Measurements from ENCODE around the gene SERP2. TPM values are rescaled to one million over a fixed set of nuclear protein-coding genes. Genes with fewer than 3 reads are reported as not detected.

The SERP2 gene
- total and polyA plus RNA-seq, 4 donors = 3.4 to 13.4 (median 8.3) TPM

- Histone ChIP-seq H3K27me3 (ENCODE audit: control insufficient read depth in 1 of 2, insufficient read depth in 2 of 2, low read length in 1 of 2) (no peaks in the 10 kb centered on the region), H3K36me3 (ENCODE audit: control insufficient read depth in 1 of 2, insufficient read depth in 2 of 2, low read length in 1 of 2) (no peaks in the 10 kb centered on the region), H3K4me3 (ENCODE audit: low read length in 2 of 2) (no peak overlapping the region), H3K27ac (ENCODE audit: low read depth in 1 of 2, low read length in 2 of 2) (no peak overlapping the region), H3K4me1 (ENCODE audit: control insufficient read depth in 1 of 2, insufficient read depth in 2 of 2, low read length in 2 of 2) (no peaks in the 10 kb centered on the region), H3K9me3 (ENCODE audit: control insufficient read depth, low read length) (no peaks in the 10 kb centered on the region)
- ATAC-seq (ENCODE audit: low FRiP score) = no peak
- 77% methylated on average over 3 of the region's 3 CpGs for WGBS, 2 donors
- no peak for DNase-seq
- intact Hi-C loops (cut with DNase I) = no loop called here
These were observed 4.7 kb downstream of the SERP2 start for GRCh38 chr13:44378277-44378676.

GRCh38 chr13:44379885-44380284 lies 6.3 kb downstream of the SERP2 start:
- ATAC-seq (ENCODE audit: low FRiP score) = no peak
- intact Hi-C loops (cut with DNase I) = no loop called here
- DNase-seq = no peak
- 93 to 97% methylated on average over 2 of the region's 2 CpGs for WGBS, 2 donors
- Histone ChIP-seq H3K27ac (ENCODE audit: low read depth in 1 of 2, low read length in 2 of 2) (no peak overlapping the region), H3K4me3 (ENCODE audit: low read length in 2 of 2) (no peak overlapping the region), H3K4me1 (ENCODE audit: control insufficient read depth in 1 of 2, insufficient read depth in 2 of 2, low read length in 2 of 2) (no peaks in the 10 kb centered on the region), H3K27me3 (ENCODE audit: control insufficient read depth in 1 of 2, insufficient read depth in 2 of 2, low read length in 1 of 2) (no peaks in the 10 kb centered on the region), H3K36me3 (ENCODE audit: control insufficient read depth in 1 of 2, insufficient read depth in 2 of 2, low read length in 1 of 2) (no peaks in the 10 kb centered on the region), H3K9me3 (ENCODE audit: control insufficient read depth, low read length) (no peaks in the 10 kb centered on the region)

GRCh38 chr13:44380404-44381165 lies 7.0 kb downstream of the SERP2 start:
- intact Hi-C loops (cut with DNase I) = no loop called here
- no peak for ATAC-seq (ENCODE audit: low FRiP score)
- Histone ChIP-seq H3K27me3 (ENCODE audit: control insufficient read depth in 1 of 2, insufficient read depth in 2 of 2, low read length in 1 of 2) (no peaks in the 10 kb centered on the region), H3K4me3 (ENCODE audit: low read length in 2 of 2) (no peak overlapping the region), H3K27ac (ENCODE audit: low read depth in 1 of 2, low read length in 2 of 2) (no peak overlapping the region), H3K36me3 (ENCODE audit: control insufficient read depth in 1 of 2, insufficient read depth in 2 of 2, low read length in 1 of 2) (no peaks in the 10 kb centered on the region), H3K9me3 (ENCODE audit: control insufficient read depth, low read length) (no peaks in the 10 kb centered on the region), H3K4me1 (ENCODE audit: control insufficient read depth in 1 of 2, insufficient read depth in 2 of 2, low read length in 2 of 2) (no peaks in the 10 kb centered on the region)
- 94 to 96% methylated on average over 3 of the region's 3 CpGs for WGBS, 2 donors
- DNase-seq = no peak

GRCh38 chr13:44382635-44383145 lies 9.1 kb downstream of the SERP2 start:
- DNase-seq = no peak
- Histone ChIP-seq H3K36me3 (ENCODE audit: control insufficient read depth in 1 of 2, insufficient read depth in 2 of 2, low read length in 1 of 2) (no peaks in the 10 kb centered on the region), H3K4me3 (ENCODE audit: low read length in 2 of 2) (no peak overlapping the region), H3K27me3 (ENCODE audit: control insufficient read depth in 1 of 2, insufficient read depth in 2 of 2, low read length in 1 of 2) (no peaks in the 10 kb centered on the region), H3K4me1 (ENCODE audit: control insufficient read depth in 1 of 2, insufficient read depth in 2 of 2, low read length in 2 of 2) (no peaks in the 10 kb centered on the region), H3K9me3 (ENCODE audit: control insufficient read depth, low read length) (no peaks in the 10 kb centered on the region), H3K27ac (ENCODE audit: low read depth in 1 of 2, low read length in 2 of 2) (no peak overlapping the region)
- no peak for ATAC-seq (ENCODE audit: low FRiP score)
- WGBS, 2 donors = 43 to 54% methylated on average over 5 of the region's 5 CpGs
- intact Hi-C loops (cut with DNase I) = no loop called here

- H3K4me3 ChIP-seq (ENCODE audit: low read length in 2 of 2) = no peak overlapping the region
- H3K9me3 ChIP-seq (ENCODE audit: control insufficient read depth, low read length) = no peaks in the 10 kb centered on the region
- intact Hi-C loops (cut with DNase I) = no loop called here
- no peaks in the 10 kb centered on the region for H3K36me3 ChIP-seq (ENCODE audit: control insufficient read depth in 1 of 2, insufficient read depth in 2 of 2, low read length in 1 of 2)
- no peak for DNase-seq
- no peak for ATAC-seq (ENCODE audit: low FRiP score)
- WGBS, 2 donors = 4 to 14% methylated on average over 5 of the region's 5 CpGs
- no peaks in the 10 kb centered on the region for H3K27me3 ChIP-seq (ENCODE audit: control insufficient read depth in 1 of 2, insufficient read depth in 2 of 2, low read length in 1 of 2)
- H3K4me1 ChIP-seq (ENCODE audit: control insufficient read depth in 1 of 2, insufficient read depth in 2 of 2, low read length in 2 of 2) = no peaks in the 10 kb centered on the region
- H3K27ac ChIP-seq (ENCODE audit: low read depth in 1 of 2, low read length in 2 of 2) = no peak overlapping the region
These were observed 10.3 kb downstream of the SERP2 start for GRCh38 chr13:44383945-44384344.

- Histone ChIP-seq H3K9me3 (ENCODE audit: control insufficient read depth, low read length) (no peaks in the 10 kb centered on the region), H3K4me3 (ENCODE audit: low read length in 2 of 2) (no peak overlapping the region), H3K27me3 (ENCODE audit: control insufficient read depth in 1 of 2, insufficient read depth in 2 of 2, low read length in 1 of 2) (no peaks in the 10 kb centered on the region), H3K4me1 (ENCODE audit: control insufficient read depth in 1 of 2, insufficient read depth in 2 of 2, low read length in 2 of 2) (no peaks in the 10 kb centered on the region), H3K36me3 (ENCODE audit: control insufficient read depth in 1 of 2, insufficient read depth in 2 of 2, low read length in 1 of 2) (no peaks in the 10 kb centered on the region), H3K27ac (ENCODE audit: low read depth in 1 of 2, low read length in 2 of 2) (no peak overlapping the region)
- 93 to 100% methylated on average over 1 of the region's 1 CpG for WGBS, 2 donors
- DNase-seq (no peak), ATAC-seq (ENCODE audit: low FRiP score) (no peak)
- intact Hi-C loops (cut with DNase I) = no loop called here
These were observed 11.2 kb downstream of the SERP2 start for GRCh38 chr13:44384778-44385177.

- no peak for ATAC-seq (ENCODE audit: low FRiP score)
- Histone ChIP-seq H3K36me3 (ENCODE audit: control insufficient read depth in 1 of 2, insufficient read depth in 2 of 2, low read length in 1 of 2) (no peaks in the 10 kb centered on the region), H3K27me3 (ENCODE audit: control insufficient read depth in 1 of 2, insufficient read depth in 2 of 2, low read length in 1 of 2) (no peaks in the 10 kb centered on the region), H3K4me3 (ENCODE audit: low read length in 2 of 2) (no peak overlapping the region), H3K27ac (ENCODE audit: low read depth in 1 of 2, low read length in 2 of 2) (no peak overlapping the region), H3K4me1 (ENCODE audit: control insufficient read depth in 1 of 2, insufficient read depth in 2 of 2, low read length in 2 of 2) (no peaks in the 10 kb centered on the region), H3K9me3 (ENCODE audit: control insufficient read depth, low read length) (no peaks in the 10 kb centered on the region)
- intact Hi-C loops (cut with DNase I) = no loop called here
- 96% methylated on average over 3 of the region's 3 CpGs for WGBS, 2 donors
- DNase-seq = no peak
These were observed 11.8 kb downstream of the SERP2 start for GRCh38 chr13:44385401-44385800.

GRCh38 chr13:44385847-44386246 lies 12.2 kb downstream of the SERP2 start:
- intact Hi-C loops (cut with DNase I) = no loop called here
- H3K4me3 ChIP-seq (ENCODE audit: low read length in 2 of 2) = no peak overlapping the region
- DNase-seq (no peak), ATAC-seq (ENCODE audit: low FRiP score) (no peak)
- no peaks in the 10 kb centered on the region for H3K9me3 ChIP-seq (ENCODE audit: control insufficient read depth, low read length)
- H3K27me3 ChIP-seq (ENCODE audit: control insufficient read depth in 1 of 2, insufficient read depth in 2 of 2, low read length in 1 of 2) = no peaks in the 10 kb centered on the region
- H3K27ac ChIP-seq (ENCODE audit: low read depth in 1 of 2, low read length in 2 of 2) = no peak overlapping the region
- 81 to 90% methylated on average over 6 of the region's 6 CpGs for WGBS, 2 donors
- H3K4me1 ChIP-seq (ENCODE audit: control insufficient read depth in 1 of 2, insufficient read depth in 2 of 2, low read length in 2 of 2) = no peaks in the 10 kb centered on the region
- H3K36me3 ChIP-seq (ENCODE audit: control insufficient read depth in 1 of 2, insufficient read depth in 2 of 2, low read length in 1 of 2) = no peaks in the 10 kb centered on the region

- no peak for ATAC-seq (ENCODE audit: low FRiP score)
- H3K27me3 ChIP-seq (ENCODE audit: control insufficient read depth in 1 of 2, insufficient read depth in 2 of 2, low read length in 1 of 2) = no peaks in the 10 kb centered on the region
- no peaks in the 10 kb centered on the region for H3K9me3 ChIP-seq (ENCODE audit: control insufficient read depth, low read length)
- DNase-seq = no peak
- intact Hi-C loops (cut with DNase I) = no loop called here
- H3K27ac ChIP-seq (ENCODE audit: low read depth in 1 of 2, low read length in 2 of 2) = no peak overlapping the region
- no peaks in the 10 kb centered on the region for H3K36me3 ChIP-seq (ENCODE audit: control insufficient read depth in 1 of 2, insufficient read depth in 2 of 2, low read length in 1 of 2)
- H3K4me1 ChIP-seq (ENCODE audit: control insufficient read depth in 1 of 2, insufficient read depth in 2 of 2, low read length in 2 of 2) = no peaks in the 10 kb centered on the region
- WGBS, 2 donors = 86% methylated on average over 7 of the region's 7 CpGs
- H3K4me3 ChIP-seq (ENCODE audit: low read length in 2 of 2) = no peak overlapping the region
These were observed 13.4 kb downstream of the SERP2 start for GRCh38 chr13:44386913-44387556.
